Smooth muscle cell (in vitro differentiated cells): Measurements from ENCODE around the gene ZNF382. TPM values are rescaled to one million over a fixed set of nuclear protein-coding genes. Genes with fewer than 3 reads are reported as not detected.

Source experiments
- DNase-seq: peaks from one replicate; lab custom pipeline; 2025; ENCODE audit not compliant: unreplicated experiment; lab: John Stamatoyannopoulos, UW
- H2AFZ ChIP-seq: fragments of 200-600 bp; sonication (generic); 2 replicates; pipeline ENCODE4 v1.6.0; 2016; ENCODE audit warnings: antibody characterized with exemption, low read depth, mild to moderate bottlenecking
- H3F3A ChIP-seq: fragments of 200-600 bp; sonication (generic); 2 replicates; pipeline ENCODE4 v1.6.0; 2017; ENCODE audit warnings: antibody characterized with exemption, low read depth
- H3K27ac ChIP-seq: fragments of 200-600 bp; sonication (generic); 2 replicates; pipeline ENCODE4 v1.5.1; 2016; ENCODE audit warnings: low read depth, mild to moderate bottlenecking
- H3K27me3 ChIP-seq: fragments of 200-600 bp; sonication (generic); 2 replicates; pipeline ENCODE4 v1.6.1; 2016; ENCODE audit warnings: low read depth, mild to moderate bottlenecking
- H3K36me3 ChIP-seq: fragments of 200-600 bp; sonication (generic); 2 replicates; pipeline ENCODE4 v1.5.1; 2016; ENCODE audit warnings: low read depth
- H3K4me1 ChIP-seq: fragments of 200-600 bp; sonication (generic); 2 replicates; pipeline ENCODE4 v1.5.1; 2016; ENCODE audit warnings: low read depth
- H3K4me2 ChIP-seq: fragments of 200-600 bp; sonication (generic); 2 replicates; pipeline ENCODE4 v1.6.0; 2016; ENCODE audit warnings: mild to moderate bottlenecking
- H3K4me3 ChIP-seq: fragments of 200-600 bp; sonication (generic); 2 replicates; pipeline ENCODE4 v1.5.1; 2016; ENCODE audit warnings: mild to moderate bottlenecking
- H3K79me2 ChIP-seq: fragments of 200-600 bp; sonication (generic); 2 replicates; pipeline ENCODE4 v1.6.0; 2016; ENCODE audit warnings: low read depth, mild to moderate bottlenecking
- H3K9ac ChIP-seq: fragments of 200-600 bp; sonication (generic); 2 replicates; pipeline ENCODE4 v1.6.0; 2016; ENCODE audit warnings: low read depth
- H3K9me3 ChIP-seq: fragments of 200-600 bp; sonication (generic); replicated peaks from 2 replicates; pipeline ENCODE4 v1.5.1; 2016; ENCODE audit warnings: low read depth
- H4K20me1 ChIP-seq: fragments of 200-600 bp; sonication (generic); 2 replicates; pipeline ENCODE4 v1.6.0; 2016; ENCODE audit warnings: low read depth
- CTCF ChIP-seq: fragments of 200-600 bp; sonication (generic); IDR thresholded peaks from 2 replicates; pipeline ENCODE4 v1.5.1; 2017; ENCODE audit warnings: borderline replicate concordance, mild to moderate bottlenecking, antibody characterized with exemption; ENCODE audit not compliant: insufficient read depth, poor library complexity, severe bottlenecking
- WGBS: methylation state at CpG from one replicate; pipeline ENCODE4 v1.1.7; 2016; ENCODE audit warnings: low lambda C conversion rate; 5-methylcytosine and 5-hydroxymethylcytosine counted together
- polyA plus RNA-seq: library from polyadenylated mRNA; unstranded; fragments of >200 nt; fragmentation: Nextera tagmentation; extraction: Ambion mirVana; gene quantifications from 2 replicates; pipeline ENCODE4 v1.2.1, GENCODE V29; 2016
- total RNA-seq: library from RNA; depleted of rRNA; stranded (reverse); fragments of >200 nt; gene quantifications from 2 replicates; pipeline ENCODE4 v1.2.3, GENCODE V29; 2014

Gene ZNF382
- total RNA-seq: 6.0 and 8.9 TPM in 2 replicates
- polyA plus RNA-seq: 3.0 and 3.5 TPM in 2 replicates

- H4K20me1 ChIP-seq: no peaks in the 10 kb centered on the region
- H3K4me2 ChIP-seq: peak within 1 kb of the TSS; percentile 100
- H3F3A ChIP-seq: peaks cover 3% of the 10 kb centered on the region
- DNase-seq: peak; percentile 37
- TF ChIP-seq CTCF: no peak
- peak within 1 kb of the TSS; percentile 84 for H3K4me3 ChIP-seq
- peak within 1 kb of the TSS; percentile 100 for H2AFZ ChIP-seq
- peak within 1 kb of the TSS; percentile 55 for H3K27ac ChIP-seq
- H3K9ac ChIP-seq: peak within 1 kb of the TSS; percentile 75
- WGBS: 1% methylated on average over 73 of the region's 73 CpGs
- peaks cover 5% of the 10 kb centered on the region for H3K4me1 ChIP-seq
- no peaks in the 10 kb centered on the region for H3K79me2 ChIP-seq
- H3K9me3 ChIP-seq: no peaks in the 10 kb centered on the region
- no peaks in the 10 kb centered on the region for H3K27me3 ChIP-seq
- peaks cover 13% of the 10 kb centered on the region for H3K36me3 ChIP-seq
Measured at GRCh38 chr19:36605101-36605876, at the start of gene ZNF382. ZNF382 (plus strand) TSS chr19:36605313; CDS start chr19:36609915, 4,602 bp downstream.

GRCh38 chr19:36564391-36564790, 40.7 kb upstream of the ZNF382 start:
- Histone ChIP-seq H3K9me3 (peaks cover 34% of the 10 kb centered on the region), H3F3A (no peaks in the 10 kb centered on the region), H3K79me2 (peaks cover 80% of the 10 kb centered on the region), H3K27me3 (no peaks in the 10 kb centered on the region), H4K20me1 (no peaks in the 10 kb centered on the region), H3K4me2 (no peak overlapping the region), H3K4me3 (no peak overlapping the region), H3K4me1 (no peaks in the 10 kb centered on the region), H3K36me3 (peaks cover 67% of the 10 kb centered on the region), H3K9ac (no peak overlapping the region), H3K27ac (no peak overlapping the region), H2AFZ (no peak overlapping the region)
- no peak for TF ChIP-seq CTCF
- WGBS: 94% methylated on average over 1 of the region's 1 CpG
- no peak for DNase-seq

GRCh38 chr19:36572593-36573019, 32.5 kb upstream of the ZNF382 start:
- H3K79me2 ChIP-seq: peaks cover 89% of the 10 kb centered on the region
- WGBS: 1% methylated on average over 11 of the region's 11 CpGs
- no peak for TF ChIP-seq CTCF

More at GRCh38 chr19:36572593-36573019, 32.5 kb upstream of the ZNF382 start:
- Histone ChIP-seq H3K36me3 (peaks cover 13% of the 10 kb centered on the region), H3F3A (no peaks in the 10 kb centered on the region), H3K9me3 (no peaks in the 10 kb centered on the region), H3K27ac (peak overlapping the region; percentile 68), H3K27me3 (no peaks in the 10 kb centered on the region), H4K20me1 (no peaks in the 10 kb centered on the region), H3K4me2 (peak overlapping the region; percentile 99), H3K9ac (peak overlapping the region; percentile 94), H3K4me3 (peak overlapping the region; percentile 98), H2AFZ (peak overlapping the region; percentile 99), H3K4me1 (peaks cover 13% of the 10 kb centered on the region)
- no peak for DNase-seq
